ENCODE results near the gene TEX30. TPM values are rescaled to one million over a fixed set of nuclear protein-coding genes. Genes with fewer than 3 reads are reported as not detected.

The TEX30 gene
- total RNA-seq, 3 donors from 2014 or later = 2.1 to 5.7 (median 3.7) TPM

DNA sequence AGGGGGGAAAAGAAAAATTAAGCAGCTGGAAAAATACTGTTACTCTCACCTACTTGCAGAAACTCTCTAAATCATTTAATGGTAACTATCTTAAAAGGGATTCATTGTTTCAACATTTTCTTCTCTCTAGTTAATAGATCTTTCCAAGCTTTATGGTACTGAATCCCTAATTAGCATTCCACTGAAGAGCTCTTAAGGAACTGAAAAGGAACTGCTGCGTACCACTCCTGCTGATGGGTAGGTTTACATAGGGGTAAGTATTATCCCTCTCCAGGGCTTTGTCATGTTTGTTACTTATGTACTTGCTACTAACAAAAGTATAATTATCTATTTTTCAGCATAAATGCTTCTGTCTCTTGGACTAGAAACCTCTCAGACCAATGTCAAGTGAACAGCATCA is 12.5 kb downstream of the TEX30 start:
- H3K36me3 ChIP-seq (ENCODE audit: low read depth) = no peaks in the 10 kb centered on the region
- DNase-seq (no peak), ATAC-seq (no peak)
- intact Hi-C loops (cut with DNase I, micrococcal nuclease) = no loop called here
- H3K4me3 ChIP-seq = no peak overlapping the region
- TF ChIP-seq CTCF (IDR thresholded peaks at IDR 0.05) = no peak
- no peaks in the 10 kb centered on the region for H3K4me1 ChIP-seq (ENCODE audit: low read depth)
- H3K9me3 ChIP-seq = no peaks in the 10 kb centered on the region

- TF ChIP-seq CTCF (IDR thresholded peaks at IDR 0.05) = no peak
- ATAC-seq (no peak), DNase-seq (no peak)
- no peak overlapping the region for H3K4me3 ChIP-seq
- no peaks in the 10 kb centered on the region for H3K36me3 ChIP-seq (ENCODE audit: low read depth)
- no peaks in the 10 kb centered on the region for H3K9me3 ChIP-seq
- intact Hi-C loops (cut with DNase I, micrococcal nuclease) = no loop called here
- H3K4me1 ChIP-seq (ENCODE audit: low read depth) = no peaks in the 10 kb centered on the region
These were observed 14.7 kb downstream of the TEX30 start for GRCh38 chr13:102758842-102759241.

DNA sequence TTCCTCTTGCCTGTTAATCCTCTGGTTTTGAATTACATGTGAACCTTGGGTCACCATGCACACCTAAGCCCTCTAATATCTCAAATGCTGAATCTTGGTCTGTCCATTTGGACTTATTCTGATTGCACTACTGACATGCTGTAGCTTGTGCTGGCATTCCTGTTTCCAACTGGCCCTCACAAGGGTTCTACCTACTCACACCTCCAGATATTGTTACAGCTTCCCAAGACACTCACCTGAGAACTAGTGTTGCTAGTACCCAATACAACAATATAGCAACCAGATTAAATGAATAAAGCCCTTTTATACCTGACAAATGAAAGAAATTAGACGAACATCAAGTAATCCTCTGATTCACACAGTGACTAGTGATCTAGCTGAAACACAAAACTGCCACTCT is 16.6 kb downstream of the TEX30 start:
- H3K4me1 ChIP-seq (ENCODE audit: low read depth) = no peaks in the 10 kb centered on the region
- ATAC-seq = no peak
- intact Hi-C loops (cut with DNase I, micrococcal nuclease) = no loop called here
- no peaks in the 10 kb centered on the region for H3K36me3 ChIP-seq (ENCODE audit: low read depth)
- TF ChIP-seq CTCF (IDR thresholded peaks at IDR 0.05) = no peak
- no peak for DNase-seq
- H3K9me3 ChIP-seq = no peaks in the 10 kb centered on the region
- H3K4me3 ChIP-seq = no peak overlapping the region

DNA sequence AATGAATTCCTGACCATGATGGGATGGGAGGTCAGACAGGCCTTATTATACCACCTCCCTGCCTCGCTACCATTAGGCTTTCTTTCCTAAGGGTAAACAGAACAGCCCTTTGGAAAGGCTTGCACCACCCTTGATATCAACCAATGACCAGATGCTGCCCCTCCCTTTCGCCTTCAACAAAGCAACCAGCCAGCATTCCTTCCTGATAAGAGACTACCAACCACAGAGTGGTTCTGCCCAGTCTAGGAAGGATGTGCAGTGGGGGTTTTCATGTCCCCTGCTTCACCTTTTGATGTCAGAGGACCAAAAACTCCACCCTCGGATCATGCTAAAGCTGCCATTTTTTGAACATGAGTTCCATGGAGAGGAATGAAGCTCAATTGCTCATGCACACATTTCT is 21.7 kb downstream of the TEX30 start:
- Histone ChIP-seq H3K4me3 (no peak overlapping the region), H3K36me3 (ENCODE audit: low read depth) (no peaks in the 10 kb centered on the region), H3K4me1 (ENCODE audit: low read depth) (no peaks in the 10 kb centered on the region), H3K9me3 (peaks cover 2% of the 10 kb centered on the region)
- ATAC-seq = no peak
- intact Hi-C loops (cut with DNase I, micrococcal nuclease) = no loop called here
- TF ChIP-seq CTCF (IDR thresholded peaks at IDR 0.05) = no peak
- no peak for DNase-seq

DNA sequence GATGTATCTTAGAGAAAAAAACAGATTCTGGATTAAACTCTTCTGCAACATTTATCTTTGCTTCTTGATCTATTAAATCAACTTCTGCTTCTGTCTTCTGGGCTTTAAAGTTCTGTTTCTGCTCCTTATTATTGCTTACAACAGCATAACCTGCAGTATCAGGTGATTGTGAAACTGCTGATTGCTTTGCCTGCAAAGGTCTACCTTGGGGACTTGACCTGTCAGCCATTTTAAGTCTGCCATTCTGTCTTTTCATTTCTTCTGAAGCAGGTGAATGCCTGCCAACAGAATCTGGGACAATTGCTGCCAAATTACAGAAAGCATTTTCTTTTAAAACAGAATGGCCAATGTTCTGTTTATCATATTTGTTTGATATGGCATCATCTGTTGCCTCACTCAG is 31.1 kb downstream of the TEX30 start:
- peaks cover 10% of the 10 kb centered on the region for H3K9me3 ChIP-seq
- intact Hi-C loops (cut with DNase I, micrococcal nuclease) = no loop called here
- H3K4me3 ChIP-seq = no peak overlapping the region
- no peak for TF ChIP-seq CTCF (IDR thresholded peaks at IDR 0.05)
- no peaks in the 10 kb centered on the region for H3K4me1 ChIP-seq (ENCODE audit: low read depth)
- ATAC-seq = no peak
- no peaks in the 10 kb centered on the region for H3K36me3 ChIP-seq (ENCODE audit: low read depth)
- DNase-seq = no peak

DNA sequence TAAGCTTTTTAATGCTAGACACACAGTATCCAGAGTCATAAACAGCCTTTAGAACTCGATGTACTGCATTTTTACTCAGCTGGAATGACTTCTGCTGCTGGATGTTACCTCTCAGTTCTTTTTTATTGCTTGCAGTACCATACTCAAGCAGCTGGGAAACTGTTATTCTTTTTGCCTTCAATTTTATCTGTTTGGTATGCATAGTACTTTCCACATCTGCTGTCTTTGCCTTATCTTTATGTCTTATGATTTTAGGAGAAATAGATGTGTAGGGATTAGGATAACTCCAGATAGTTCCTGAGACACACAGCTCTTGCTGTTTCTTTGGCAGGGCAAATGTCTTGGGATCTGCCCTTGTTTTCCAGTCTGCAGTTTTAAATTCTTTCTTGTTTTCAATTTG is 31.5 kb downstream of the TEX30 start:
- no peak for TF ChIP-seq CTCF (IDR thresholded peaks at IDR 0.05)
- DNase-seq = no peak
- Histone ChIP-seq H3K4me3 (no peak overlapping the region), H3K4me1 (ENCODE audit: low read depth) (no peaks in the 10 kb centered on the region), H3K36me3 (ENCODE audit: low read depth) (no peaks in the 10 kb centered on the region), H3K9me3 (peaks cover 9% of the 10 kb centered on the region)
- no peak for ATAC-seq
- intact Hi-C loops (cut with DNase I, micrococcal nuclease) = no loop called here
